Astrocyte of the spinal cord (primary cell): ENCODE data around the gene CD82.

ENCODE experiments used
- DNase-seq: peaks from one replicate; pipeline ENCODE4 v3.0.0; 2011; ENCODE audit warnings: low read depth, low spot score
- H3K4me3 ChIP-seq: 2 replicates; pipeline ENCODE4 v1.5.1; 2011; ENCODE audit warnings: low read depth, mild to moderate bottlenecking, low read length, moderate library complexity
- CTCF ChIP-seq: IDR thresholded peaks from 2 replicates; pipeline ENCODE4 v1.5.1; 2012; ENCODE audit warnings: low read depth, mild to moderate bottlenecking, low read length, inconsistent platforms
- in situ Hi-C: cut with HindIII; loops from 2 replicates; pipeline ENCODE4 v1.10.0; 2017; ENCODE audit warnings: low sequenced_read_pairs

CD82 gene

GRCh38 chr11:44598831-44599230 is 33.4 kb downstream of the CD82 start:
- H3K4me3 ChIP-seq: no peak overlapping the region
- in situ Hi-C loops: no loop called here
- TF ChIP-seq CTCF: no peak
- no peak for DNase-seq

GRCh38 chr11:44600261-44600660 is 34.8 kb downstream of the CD82 start:
- no peak overlapping the region for H3K4me3 ChIP-seq
- in situ Hi-C loops: no loop called here
- no peak for TF ChIP-seq CTCF
- no peak for DNase-seq

GRCh38 chr11:44600839-44601383 is 35.4 kb downstream of the CD82 start:
- in situ Hi-C loops: no loop called here
- no peak overlapping the region for H3K4me3 ChIP-seq
- no peak for TF ChIP-seq CTCF
- DNase-seq: no peak

GRCh38 chr11:44601471-44602370 is 36.3 kb downstream of the CD82 start:
- TF ChIP-seq CTCF: no peak
- no peak overlapping the region for H3K4me3 ChIP-seq
- no peak for DNase-seq
- in situ Hi-C loops: no loop called here

GRCh38 chr11:44602891-44603310 is 37.4 kb downstream of the CD82 start:
- in situ Hi-C loops: no loop called here
- no peak for DNase-seq
- H3K4me3 ChIP-seq: no peak overlapping the region
- no peak for TF ChIP-seq CTCF

- DNase-seq: no peak
- H3K4me3 ChIP-seq: no peak overlapping the region
- TF ChIP-seq CTCF: no peak
- in situ Hi-C loops: no loop called here
Measured at GRCh38 chr11:44604171-44604581, 38.7 kb downstream of the CD82 start.
